Stimulated activated CD4-positive, alpha-beta T cell treated with anti-CD3 and anti-CD28 coated beads, Interleukin-4, amount 100 ng/mL, for 48 hours (primary cell): ENCODE data around the gene CXCR2.
"Not testable (repeated sequence)": the region's sequence is repeated elsewhere in the genome, so short reads cannot be mapped to it uniquely, and the experiment has no call there.

ENCODE experiments used
- DNase-seq, 2 donors: peaks; one replicate each; pipeline ENCODE4 v3.0.0-alpha.2; 2020; ENCODE audit warnings: low read depth in 2 of 2

CXCR2 gene

GRCh38 chr2:218125626-218126080 is at the start of gene CXCR2:
CXCR2 (plus strand) TSS chr2:218126028; CDS start chr2:218134802, 8,774 bp downstream.
- no peak for DNase-seq

DNA sequence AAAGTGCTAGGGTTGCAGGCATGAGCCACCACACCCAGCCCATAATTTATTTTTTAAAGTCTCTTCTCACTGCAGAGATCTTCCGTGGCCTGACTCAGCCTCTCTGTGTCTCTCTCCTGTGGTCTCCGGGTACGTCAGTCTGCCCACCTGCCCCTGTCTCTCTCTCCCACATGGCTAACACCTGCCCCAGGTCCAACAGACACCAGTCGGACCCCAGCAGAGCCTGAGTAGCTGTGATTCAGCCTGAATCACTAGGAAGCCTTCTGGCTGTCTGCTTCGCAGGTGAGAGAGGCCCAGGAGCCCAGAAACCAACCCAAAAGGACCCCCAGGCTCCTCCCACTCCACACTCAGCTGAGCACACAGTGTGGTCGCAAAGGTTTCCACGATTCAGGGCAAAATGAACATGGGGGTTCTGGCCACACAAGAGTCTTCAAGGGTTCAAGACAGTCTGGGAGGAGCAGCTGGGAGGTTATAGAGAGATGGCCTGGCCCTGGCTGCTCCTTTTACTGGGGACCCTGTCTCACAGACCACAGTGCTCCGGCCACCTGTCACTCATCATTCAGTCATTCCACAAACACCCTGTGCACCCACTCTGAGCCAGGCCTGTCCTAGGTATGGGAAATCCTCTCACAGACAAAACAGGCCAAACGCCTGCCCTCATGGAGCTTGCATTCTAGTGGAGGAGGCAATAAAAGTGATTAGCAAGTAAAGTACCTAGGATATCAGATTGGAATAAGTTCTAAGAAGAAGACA is 48.2 kb upstream of the CXCR2 start:
- no peak for DNase-seq

DNA sequence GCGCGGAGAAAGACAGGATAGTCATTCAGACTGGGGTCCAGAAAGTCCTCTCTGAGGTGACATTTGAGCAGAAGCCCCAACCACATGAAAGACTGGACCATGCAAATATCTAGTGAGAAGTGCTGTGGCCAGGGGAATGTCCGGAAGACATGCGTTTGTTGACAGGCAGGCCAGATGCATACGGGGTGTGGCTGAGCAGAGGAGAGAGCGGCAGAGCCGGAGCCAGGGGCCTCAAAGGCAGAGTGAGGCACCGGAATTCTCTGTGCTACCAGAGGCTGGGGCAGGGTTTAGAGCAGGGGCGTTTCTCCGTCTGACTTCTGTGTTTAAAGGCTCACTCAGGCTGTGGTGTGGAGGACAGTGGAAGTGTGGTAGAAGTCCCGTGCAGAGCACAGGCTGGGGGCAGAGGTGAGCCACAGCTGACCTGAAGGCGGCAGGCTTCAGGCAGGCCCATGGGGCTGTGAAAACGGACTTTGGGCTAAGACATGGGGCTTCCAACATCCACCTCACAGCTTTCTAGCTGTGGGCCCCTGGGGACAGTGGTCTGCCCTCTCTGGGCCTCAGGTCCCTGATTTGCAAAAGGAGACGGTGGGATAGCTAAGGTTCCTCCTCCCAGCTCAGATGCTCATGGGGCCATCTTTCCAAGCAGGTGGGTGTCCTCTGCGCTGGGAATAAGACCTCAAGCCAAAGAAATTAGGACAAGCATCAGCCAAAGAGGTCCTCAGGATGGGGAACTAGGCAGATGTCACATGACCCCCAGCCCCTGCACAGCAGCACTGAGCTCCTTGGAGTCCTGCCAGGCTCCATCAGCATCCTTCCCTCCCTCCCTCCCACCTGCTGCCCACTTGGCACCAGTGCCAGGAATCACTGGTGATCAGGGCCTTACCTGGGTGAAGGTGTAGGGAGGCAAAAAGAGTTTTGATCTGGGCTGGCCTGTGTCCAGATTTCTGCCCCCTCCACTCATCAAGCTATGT is 45.6 kb upstream of the CXCR2 start:
- DNase-seq = no peak

- DNase-seq = no peak
These were observed 44.8 kb upstream of the CXCR2 start for GRCh38 chr2:218081063-218081462.

- no peak for DNase-seq
These were observed 44.1 kb upstream of the CXCR2 start for GRCh38 chr2:218081695-218082094.

DNA sequence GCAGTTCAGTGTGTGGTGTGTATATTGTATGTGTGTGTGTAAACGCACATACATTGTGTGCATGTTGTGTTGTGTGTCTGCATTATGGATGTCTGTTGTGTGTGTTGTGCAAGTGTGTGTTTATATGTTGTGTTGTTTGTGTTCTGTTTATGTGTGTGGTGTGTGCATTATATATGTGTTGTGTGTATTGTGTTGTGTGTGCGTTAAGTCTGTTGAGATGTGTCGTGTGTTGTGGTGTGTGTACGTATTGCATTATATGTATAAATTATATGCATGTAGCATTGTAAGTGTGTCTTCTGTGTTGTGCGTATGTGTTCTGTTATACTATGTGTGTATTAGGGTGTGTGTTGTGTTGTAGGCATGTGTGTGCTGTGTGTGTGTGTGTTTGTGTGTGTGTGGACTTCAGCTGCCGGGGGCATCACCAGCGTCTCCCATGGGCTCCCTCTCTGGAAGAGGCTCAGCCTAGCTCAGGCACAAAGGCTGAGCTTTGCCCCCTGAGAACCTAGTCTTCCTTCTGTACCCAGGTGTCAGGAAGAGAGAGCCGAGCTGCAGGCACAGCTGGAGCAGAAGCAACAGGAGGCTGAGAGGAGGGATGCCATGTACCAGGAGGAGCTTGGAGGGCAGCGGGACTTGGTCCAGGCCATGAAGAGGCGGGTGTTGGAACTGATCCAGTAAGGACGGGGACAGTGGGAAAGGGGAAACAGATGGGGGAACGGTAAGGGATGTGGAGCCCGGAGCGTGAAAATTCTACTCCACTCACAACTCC is 43.1 kb upstream of the CXCR2 start:
- no peak for DNase-seq

- DNase-seq = no peak
These were observed 42.5 kb upstream of the CXCR2 start for GRCh38 chr2:218083352-218083676.

DNA sequence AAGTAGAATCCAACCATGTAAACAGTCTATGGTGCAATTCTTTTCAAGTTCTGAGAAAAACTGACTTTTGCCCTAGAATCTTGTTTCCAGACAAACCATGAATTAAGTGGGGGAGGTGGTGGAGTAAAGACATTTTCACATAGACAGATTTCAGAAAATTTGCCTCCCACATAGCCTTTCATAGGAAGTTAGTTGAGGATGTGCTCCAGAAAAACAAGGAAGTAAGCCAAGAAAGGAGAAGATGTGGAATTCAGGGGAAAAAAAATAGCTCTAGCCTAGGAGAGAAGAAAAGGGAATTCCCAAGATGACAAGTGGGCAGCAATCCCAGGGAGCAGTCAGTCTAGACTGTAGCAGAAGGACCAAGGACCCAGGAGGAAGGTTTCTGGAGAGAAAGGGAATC is 39.4 kb upstream of the CXCR2 start:
- no peak for DNase-seq

DNA sequence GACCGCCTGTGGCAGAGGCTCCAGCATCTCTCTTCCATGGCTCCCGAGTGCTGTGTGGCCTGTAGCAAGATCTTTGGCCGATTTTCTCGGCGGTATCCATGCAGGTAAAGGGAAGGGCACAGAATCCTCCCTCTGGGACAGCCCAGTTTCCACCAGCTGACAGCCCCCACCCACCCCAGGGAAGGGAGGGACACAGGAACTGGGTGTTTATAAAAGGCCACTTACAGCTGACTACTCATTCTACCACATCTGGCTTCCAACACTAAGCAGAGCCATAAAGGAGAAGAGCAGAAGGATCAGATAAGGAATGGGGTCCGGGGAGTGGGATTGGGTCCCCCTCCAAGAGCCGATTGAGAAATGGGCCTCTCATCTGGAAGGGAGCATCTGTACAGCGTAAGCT is 36.6 kb upstream of the CXCR2 start:
- DNase-seq = no peak

DNA sequence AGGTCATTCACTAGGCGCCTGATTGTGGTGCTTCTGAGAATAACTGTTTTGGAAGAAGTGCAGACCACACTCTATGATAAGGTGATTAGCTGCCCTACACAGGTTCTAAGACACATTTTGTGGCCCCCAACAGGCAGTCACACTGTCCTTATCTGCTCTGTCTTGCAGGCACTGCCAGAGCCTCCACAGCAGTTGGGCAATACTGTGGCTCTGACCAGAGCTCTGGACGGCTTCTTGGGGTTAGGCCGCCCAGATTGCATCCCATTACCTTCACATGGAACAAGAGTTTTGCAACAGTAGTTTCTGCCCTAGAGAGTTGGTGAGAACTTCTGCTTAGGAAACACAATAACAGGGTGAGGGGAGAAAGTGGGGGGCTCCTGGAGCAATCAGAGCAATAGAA is 34.1 kb upstream of the CXCR2 start:
- DNase-seq = no peak

GRCh38 chr2:218093879-218094278 is 31.9 kb upstream of the CXCR2 start:
- no peak for DNase-seq

DNA sequence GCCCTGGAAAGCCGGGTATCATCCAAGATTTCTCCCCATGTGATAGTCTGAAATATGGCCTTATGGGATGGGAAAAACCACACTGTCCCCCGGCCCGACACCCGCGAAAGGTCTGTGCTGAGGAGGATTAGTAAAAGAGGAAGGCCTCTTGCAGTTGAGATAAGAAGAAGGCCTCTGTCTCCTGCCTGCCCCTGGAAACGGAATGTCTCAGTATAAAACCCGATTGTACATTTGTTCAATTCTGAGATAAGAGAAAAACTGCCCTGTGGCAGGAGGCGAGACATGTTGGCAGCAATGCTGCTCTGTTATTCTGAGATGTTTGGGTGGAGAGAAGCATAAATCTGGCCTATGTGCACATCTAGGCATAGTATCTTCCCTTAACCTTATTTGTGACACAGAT is 30.0 kb upstream of the CXCR2 start:
- DNase-seq = no peak

- no peak for DNase-seq
These were observed 27.9 kb upstream of the CXCR2 start for GRCh38 chr2:218097975-218098374.

DNA sequence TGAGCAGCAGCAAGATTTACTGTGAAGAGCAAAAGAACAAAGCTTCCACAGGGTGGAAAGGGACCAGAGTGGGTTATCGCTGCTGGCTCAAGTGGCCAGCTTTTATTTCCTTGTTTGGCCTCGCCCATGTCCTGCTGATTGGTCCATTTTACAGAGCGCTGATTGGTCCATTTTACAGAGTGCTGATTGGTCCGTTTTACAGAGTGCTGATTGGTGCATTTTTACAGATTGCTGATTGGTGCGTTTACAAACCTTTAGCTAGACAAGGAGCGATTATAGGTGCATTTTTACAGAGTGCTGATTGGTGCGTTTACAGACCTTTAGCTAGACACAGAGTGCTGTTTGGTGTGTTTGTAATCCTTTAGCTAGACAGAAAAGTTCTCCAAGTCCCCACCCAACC is 17.0 kb upstream of the CXCR2 start:
- not testable (repeated sequence) for DNase-seq

DNA sequence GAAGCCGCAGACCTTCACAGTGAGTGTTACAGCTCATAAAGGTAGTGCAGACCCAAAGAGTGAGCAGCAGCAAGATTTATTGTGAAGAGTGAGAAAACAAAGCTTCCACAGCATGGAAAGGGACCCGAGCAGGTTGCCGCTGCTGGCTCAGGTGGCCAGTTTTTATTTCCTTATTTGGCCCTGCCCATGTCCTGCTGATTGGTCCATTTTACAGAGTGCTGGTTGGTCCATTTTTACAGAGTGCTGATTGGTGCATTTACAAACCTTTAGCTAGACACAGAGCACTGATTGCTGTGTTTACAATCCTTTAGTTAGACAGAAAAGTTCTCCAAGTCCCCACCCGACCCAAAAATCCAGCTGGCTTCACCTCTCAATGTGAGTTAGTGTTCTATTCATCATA is 4.0 kb upstream of the CXCR2 start:
- DNase-seq = not testable (repeated sequence)

DNA sequence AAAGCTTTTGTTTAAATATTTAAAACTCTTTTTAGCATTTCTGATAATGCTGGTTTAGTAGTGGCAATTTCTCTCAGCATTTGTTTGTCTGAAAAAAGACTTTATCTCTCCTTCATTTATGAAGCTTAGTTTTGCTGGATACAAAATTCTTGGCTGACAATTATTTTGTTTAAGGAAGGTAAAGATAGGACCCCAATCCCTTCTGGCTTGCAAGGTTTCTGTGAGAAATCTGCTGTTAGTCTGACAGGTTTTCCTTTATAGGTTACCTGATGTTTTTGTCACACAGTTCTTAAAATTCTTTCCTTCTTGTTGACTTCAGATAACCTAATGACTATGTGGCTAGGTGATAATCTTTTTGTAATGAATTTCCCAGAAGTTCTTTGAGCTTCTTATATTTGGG is 3.5 kb upstream of the CXCR2 start:
- DNase-seq = not testable (repeated sequence)

DNA sequence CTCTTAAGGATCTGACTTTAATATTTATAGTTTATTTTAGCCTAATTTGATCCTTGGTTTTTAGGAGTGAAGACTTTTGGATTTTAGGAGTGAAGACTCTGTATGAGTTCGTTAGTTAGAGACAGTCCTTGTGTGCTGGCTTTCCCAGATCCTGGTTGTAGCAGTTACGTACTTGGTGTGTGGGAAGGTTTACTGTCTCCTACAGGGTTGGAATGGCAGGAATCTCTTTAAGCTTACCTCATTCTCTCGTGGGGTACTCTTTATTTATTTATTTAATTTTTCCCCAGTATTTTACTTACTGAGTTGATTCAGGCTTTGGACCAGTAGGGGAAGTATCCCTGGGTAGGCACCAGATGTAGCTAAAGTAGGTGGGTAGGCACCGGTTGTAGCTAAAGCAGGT is 1.8 kb upstream of the CXCR2 start:
- no peak for DNase-seq

DNA sequence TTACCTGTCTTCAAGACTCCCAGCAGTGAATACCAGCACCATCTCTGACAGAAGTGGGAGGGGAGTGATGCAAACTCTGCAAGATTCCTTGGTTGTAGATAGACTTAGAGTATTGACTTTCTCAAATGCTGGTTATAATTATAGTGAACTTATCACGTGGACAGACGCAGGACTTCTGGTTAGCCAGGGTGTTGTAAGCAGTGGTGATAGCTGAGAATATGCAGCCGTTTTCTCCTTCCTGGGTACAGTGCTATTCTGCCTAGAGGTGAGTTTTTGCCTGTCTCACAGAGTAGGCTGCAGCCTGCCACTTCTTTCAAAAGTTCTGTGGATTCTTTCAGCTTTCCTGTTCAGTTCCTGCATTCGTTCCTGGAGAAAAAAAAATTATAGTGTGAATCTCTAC is 733 bp upstream of the CXCR2 start:
- no peak for DNase-seq

DNA sequence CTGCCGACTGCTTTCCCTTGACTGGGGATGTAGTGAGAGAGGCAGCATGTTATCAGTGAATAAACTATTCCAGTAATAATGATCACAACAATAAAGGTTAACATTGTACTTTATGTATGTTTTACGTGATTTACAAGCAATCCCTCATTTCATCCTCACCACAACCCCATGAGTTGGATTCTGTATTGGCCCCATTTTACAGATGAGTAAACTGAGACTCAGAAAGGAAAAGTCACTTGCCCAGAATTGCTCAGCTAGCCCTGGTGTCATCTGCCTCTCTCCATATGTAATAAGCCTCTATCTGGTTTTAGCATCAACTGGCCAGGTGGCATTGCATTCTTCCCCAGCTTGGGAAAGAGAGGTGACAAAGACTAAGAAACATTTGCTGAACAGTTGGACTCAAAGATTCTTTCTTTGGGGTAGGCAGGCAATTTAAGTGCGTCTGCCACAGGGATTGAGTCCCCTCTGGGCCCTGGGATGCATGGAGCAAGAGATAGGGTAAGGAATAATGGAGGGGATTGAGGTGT is 2.2 kb downstream of the CXCR2 start:
- DNase-seq = no peak

DNA sequence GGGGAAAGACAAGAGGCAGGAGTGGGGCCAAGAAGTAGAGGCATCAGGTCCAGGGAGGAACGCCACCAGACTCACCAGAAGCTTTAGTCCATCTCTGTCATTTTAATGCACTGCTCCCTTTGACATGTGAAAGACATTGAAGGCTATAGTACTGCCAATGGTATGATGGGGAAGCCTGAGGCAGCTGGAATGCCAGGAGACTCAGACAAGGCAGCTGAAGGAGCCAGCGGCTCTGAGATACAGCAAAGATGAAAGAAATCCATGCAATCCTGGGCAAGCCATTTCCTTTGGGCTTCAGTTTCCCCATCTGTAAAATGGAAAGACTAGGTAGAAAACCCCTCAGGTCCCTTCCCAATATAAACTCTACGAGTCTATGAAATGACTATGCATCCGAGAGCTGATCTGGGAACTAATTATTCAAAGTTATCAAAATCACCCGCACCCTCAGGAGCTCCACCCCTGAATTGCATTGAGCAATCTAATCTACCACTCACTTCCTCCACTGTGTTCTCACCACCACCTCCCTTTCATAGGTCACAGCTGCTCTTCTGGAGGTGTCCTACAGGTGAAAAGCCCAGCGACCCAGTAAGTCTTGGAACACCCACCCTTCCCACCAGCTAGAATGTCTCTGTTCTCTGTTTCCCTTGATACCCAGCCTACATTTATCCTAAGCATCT is 3.1 kb downstream of the CXCR2 start:
- DNase-seq = no peak

- DNase-seq = no peak
These were observed 3.8 kb downstream of the CXCR2 start for GRCh38 chr2:218129458-218130135.
